ENCODE results near the gene LEF1. TPM values are rescaled to one million over a fixed set of nuclear protein-coding genes. Genes with fewer than 3 reads are reported as not detected.

LEF1 gene
- polyA plus RNA-seq, 1 donor (not counting 4 experiments of a cell fraction or from before 2014, with no cell fraction given), result 1.5 TPM

DNA sequence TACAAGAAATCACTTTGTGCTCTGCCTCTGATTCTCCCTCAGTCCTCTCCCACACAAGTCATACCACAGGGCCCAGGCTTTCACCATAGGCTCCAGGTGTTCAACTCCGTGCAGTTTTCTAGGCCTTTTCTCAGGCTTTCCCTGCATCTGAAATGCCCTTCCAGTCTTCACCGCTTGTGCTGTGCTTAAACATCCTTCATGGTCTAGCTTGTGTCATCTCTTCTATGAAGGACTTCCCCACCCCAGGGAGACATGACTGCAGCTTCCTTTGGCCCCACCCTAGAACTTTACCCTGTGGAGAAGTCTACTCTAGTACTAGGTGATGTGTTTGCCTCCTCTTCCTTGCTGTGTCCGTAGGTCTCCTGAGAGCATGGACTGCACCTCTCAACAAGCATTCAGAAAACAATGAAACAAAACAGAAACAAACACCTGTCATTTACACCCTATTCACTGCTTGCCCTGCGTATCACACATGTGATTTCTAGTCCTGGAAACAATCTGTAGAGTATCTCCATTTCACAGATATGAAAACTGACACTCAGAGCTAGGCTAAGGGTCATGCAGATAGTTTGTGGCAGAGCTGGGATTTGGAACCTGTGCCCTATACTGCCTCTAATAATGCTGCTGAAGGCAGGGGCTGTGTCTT is 22.7 kb upstream of the LEF1 start:
- no peaks in the 10 kb centered on the region for H3K79me2 ChIP-seq (ENCODE audit: control insufficient read depth, insufficient read depth, low read length)
- H3K27me3 ChIP-seq (ENCODE audit: control insufficient read depth, extremely low read depth, insufficient read depth, low read length), result peaks cover 9% of the 10 kb centered on the region
- no peaks in the 10 kb centered on the region for H3K36me3 ChIP-seq (ENCODE audit: control insufficient read depth in 2 of 2, extremely low read depth in 1 of 2, insufficient read depth in 2 of 2, low read length in 2 of 2)
- no peak overlapping the region for H3K4me3 ChIP-seq (ENCODE audit: control insufficient read depth in 2 of 3, extremely low read depth in 1 of 3, insufficient read depth in 2 of 3, low read depth in 1 of 3, low read length in 3 of 3)
- H3K27ac ChIP-seq (ENCODE audit: control insufficient read depth, insufficient read depth, low read length), result no peak overlapping the region
- TF ChIP-seq, protein P1, sequence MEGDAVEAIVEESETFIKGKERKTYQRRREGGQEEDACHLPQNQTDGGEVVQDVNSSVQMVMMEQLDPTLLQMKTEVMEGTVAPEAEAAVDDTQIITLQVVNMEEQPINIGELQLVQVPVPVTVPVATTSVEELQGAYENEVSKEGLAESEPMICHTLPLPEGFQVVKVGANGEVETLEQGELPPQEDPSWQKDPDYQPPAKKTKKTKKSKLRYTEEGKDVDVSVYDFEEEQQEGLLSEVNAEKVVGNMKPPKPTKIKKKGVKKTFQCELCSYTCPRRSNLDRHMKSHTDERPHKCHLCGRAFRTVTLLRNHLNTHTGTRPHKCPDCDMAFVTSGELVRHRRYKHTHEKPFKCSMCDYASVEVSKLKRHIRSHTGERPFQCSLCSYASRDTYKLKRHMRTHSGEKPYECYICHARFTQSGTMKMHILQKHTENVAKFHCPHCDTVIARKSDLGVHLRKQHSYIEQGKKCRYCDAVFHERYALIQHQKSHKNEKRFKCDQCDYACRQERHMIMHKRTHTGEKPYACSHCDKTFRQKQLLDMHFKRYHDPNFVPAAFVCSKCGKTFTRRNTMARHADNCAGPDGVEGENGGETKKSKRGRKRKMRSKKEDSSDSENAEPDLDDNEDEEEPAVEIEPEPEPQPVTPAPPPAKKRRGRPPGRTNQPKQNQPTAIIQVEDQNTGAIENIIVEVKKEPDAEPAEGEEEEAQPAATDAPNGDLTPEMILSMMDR (optimal IDR thresholded peaks at IDR 0.05 in 1 of 3, IDR thresholded peaks at IDR 0.05 in 1 of 3, conservative IDR thresholded peaks at IDR 0.05 in 1 of 3; ENCODE audit: extremely low read depth in 1 of 3, insufficient read depth in 2 of 3, low read length in 3 of 3), result no peak
- TF ChIP-seq EZH2 (IDR thresholded peaks at IDR 0.05; ENCODE audit: low read length), result no peak
- DNase-seq (ENCODE audit: low read depth, low spot score), result no peak
- no peak overlapping the region for H3K9ac ChIP-seq (ENCODE audit: control insufficient read depth, extremely low read depth, insufficient read depth, low read length)
- dilution Hi-C loops (cut with MboI; ENCODE audit: extremely low pct_ligation_motif_present, low sequenced_read_pairs), result no loop called here
- no peak overlapping the region for H2AFZ ChIP-seq (ENCODE audit: control insufficient read depth, low read length)
- H3K4me2 ChIP-seq (ENCODE audit: control insufficient read depth, extremely low read depth, insufficient read depth, low read depth, low read length), result no peak overlapping the region
- H3K9me1 ChIP-seq (ENCODE audit: control insufficient read depth, extremely low read depth, insufficient read depth, low read length), result no peaks in the 10 kb centered on the region
- no peaks in the 10 kb centered on the region for H3K4me1 ChIP-seq (ENCODE audit: control insufficient read depth, extremely low read depth, insufficient read depth, low read length)
- H4K20me1 ChIP-seq (ENCODE audit: control insufficient read depth, extremely low read depth, insufficient read depth, low read length), result no peaks in the 10 kb centered on the region
- no peak for FAIRE-seq
- H3K9me3 ChIP-seq (ENCODE audit: control insufficient read depth, low read depth, low read length), result no peaks in the 10 kb centered on the region

DNA sequence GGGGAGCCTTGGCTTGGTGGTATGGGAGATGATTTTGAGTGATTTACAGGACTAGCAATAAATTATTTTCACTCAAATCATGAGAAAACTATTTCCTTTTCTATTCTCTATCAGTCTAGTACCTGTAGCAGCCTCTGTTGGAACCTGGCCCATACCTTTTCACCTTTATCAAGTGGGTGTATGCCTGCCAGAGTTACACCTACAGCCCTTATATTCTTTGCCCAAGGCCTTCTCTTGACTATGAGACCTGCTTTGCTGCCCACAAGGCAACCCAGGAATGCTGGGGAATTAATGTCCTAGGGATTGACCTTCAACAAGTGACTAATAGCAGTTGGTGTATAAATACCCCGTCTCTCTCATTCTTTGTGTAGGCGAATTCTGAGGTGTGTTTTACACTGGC is 20.0 kb upstream of the LEF1 start:
- Histone ChIP-seq H4K20me1 (ENCODE audit: control insufficient read depth, extremely low read depth, insufficient read depth, low read length) (no peaks in the 10 kb centered on the region), H2AFZ (ENCODE audit: control insufficient read depth, low read length) (no peak overlapping the region), H3K27me3 (ENCODE audit: control insufficient read depth, extremely low read depth, insufficient read depth, low read length) (peaks cover 8% of the 10 kb centered on the region), H3K27ac (ENCODE audit: control insufficient read depth, insufficient read depth, low read length) (no peak overlapping the region), H3K36me3 (ENCODE audit: control insufficient read depth in 2 of 2, extremely low read depth in 1 of 2, insufficient read depth in 2 of 2, low read length in 2 of 2) (no peaks in the 10 kb centered on the region), H3K4me1 (ENCODE audit: control insufficient read depth, extremely low read depth, insufficient read depth, low read length) (no peaks in the 10 kb centered on the region), H3K9me3 (ENCODE audit: control insufficient read depth, low read depth, low read length) (no peaks in the 10 kb centered on the region), H3K4me3 (ENCODE audit: control insufficient read depth in 2 of 3, extremely low read depth in 1 of 3, insufficient read depth in 2 of 3, low read depth in 1 of 3, low read length in 3 of 3) (no peak overlapping the region), H3K79me2 (ENCODE audit: control insufficient read depth, insufficient read depth, low read length) (no peaks in the 10 kb centered on the region), H3K9ac (ENCODE audit: control insufficient read depth, extremely low read depth, insufficient read depth, low read length) (no peak overlapping the region), H3K9me1 (ENCODE audit: control insufficient read depth, extremely low read depth, insufficient read depth, low read length) (no peaks in the 10 kb centered on the region), H3K4me2 (ENCODE audit: control insufficient read depth, extremely low read depth, insufficient read depth, low read depth, low read length) (no peak overlapping the region)
- no peak for TF ChIP-seq EZH2 (IDR thresholded peaks at IDR 0.05; ENCODE audit: low read length)
- TF ChIP-seq, protein P1 (optimal IDR thresholded peaks at IDR 0.05 in 1 of 3, IDR thresholded peaks at IDR 0.05 in 1 of 3, conservative IDR thresholded peaks at IDR 0.05 in 1 of 3; ENCODE audit: extremely low read depth in 1 of 3, insufficient read depth in 2 of 3, low read length in 3 of 3), result no peak
- no peak for FAIRE-seq
- dilution Hi-C loops (cut with MboI; ENCODE audit: extremely low pct_ligation_motif_present, low sequenced_read_pairs), result no loop called here
- no peak for DNase-seq (ENCODE audit: low read depth, low spot score)
